ENCODE measurements around the gene CDH4. TPM values are rescaled to one million over a fixed set of nuclear protein-coding genes. Genes with fewer than 3 reads are reported as not detected.

The CDH4 gene
- total RNA-seq, 2 experiments from 2014 or later, result not detected

DNA sequence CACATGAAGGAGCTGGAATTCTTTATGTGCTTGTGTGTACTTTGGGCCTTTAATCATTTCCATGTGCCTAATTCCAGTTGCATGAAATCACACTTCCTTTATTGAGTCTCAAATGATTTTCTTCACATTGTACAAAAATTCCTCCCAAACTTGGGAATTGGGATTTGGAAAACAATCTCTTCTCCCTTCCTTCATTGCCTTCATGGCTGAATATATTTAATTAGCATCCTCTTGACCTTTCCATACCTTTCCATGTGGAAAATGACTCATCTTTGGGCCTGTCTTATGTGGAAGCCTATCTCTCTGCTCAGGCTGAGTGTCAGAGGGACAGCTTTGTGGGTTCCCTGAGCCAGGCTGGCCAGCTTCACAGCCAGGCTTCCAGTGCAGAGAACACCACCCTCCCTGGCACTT lies 33.0 kb upstream of the CDH4 start:
- no peaks in the 10 kb centered on the region for H3K9me2 ChIP-seq (ENCODE audit: insufficient read depth, low read length)
- no peak overlapping the region for H3K4me2 ChIP-seq (ENCODE audit: low read length)
- no peak overlapping the region for H3K4me3 ChIP-seq (ENCODE audit: low read depth, low read length, poor library complexity, severe bottlenecking)
- H3K4me1 ChIP-seq (ENCODE audit: insufficient read depth, low read length, poor library complexity, severe bottlenecking), result no peaks in the 10 kb centered on the region
- H4K20me1 ChIP-seq (ENCODE audit: insufficient read depth, low read length), result no peaks in the 10 kb centered on the region
- intact Hi-C loops (cut with micrococcal nuclease; ENCODE audit: unreplicated experiment), result no loop called here
- H3K9me3 ChIP-seq (ENCODE audit: low read length), result 0 out of 2 replicates have a peak, but pooled peaks cover 11% of the 10 kb centered on the region
- TF ChIP-seq, protein P1, sequence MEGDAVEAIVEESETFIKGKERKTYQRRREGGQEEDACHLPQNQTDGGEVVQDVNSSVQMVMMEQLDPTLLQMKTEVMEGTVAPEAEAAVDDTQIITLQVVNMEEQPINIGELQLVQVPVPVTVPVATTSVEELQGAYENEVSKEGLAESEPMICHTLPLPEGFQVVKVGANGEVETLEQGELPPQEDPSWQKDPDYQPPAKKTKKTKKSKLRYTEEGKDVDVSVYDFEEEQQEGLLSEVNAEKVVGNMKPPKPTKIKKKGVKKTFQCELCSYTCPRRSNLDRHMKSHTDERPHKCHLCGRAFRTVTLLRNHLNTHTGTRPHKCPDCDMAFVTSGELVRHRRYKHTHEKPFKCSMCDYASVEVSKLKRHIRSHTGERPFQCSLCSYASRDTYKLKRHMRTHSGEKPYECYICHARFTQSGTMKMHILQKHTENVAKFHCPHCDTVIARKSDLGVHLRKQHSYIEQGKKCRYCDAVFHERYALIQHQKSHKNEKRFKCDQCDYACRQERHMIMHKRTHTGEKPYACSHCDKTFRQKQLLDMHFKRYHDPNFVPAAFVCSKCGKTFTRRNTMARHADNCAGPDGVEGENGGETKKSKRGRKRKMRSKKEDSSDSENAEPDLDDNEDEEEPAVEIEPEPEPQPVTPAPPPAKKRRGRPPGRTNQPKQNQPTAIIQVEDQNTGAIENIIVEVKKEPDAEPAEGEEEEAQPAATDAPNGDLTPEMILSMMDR (conservative IDR thresholded peaks at IDR 0.05; ENCODE audit: low read length), result no peak
- TF ChIP-seq EZH2phosphoT487 (IDR thresholded peaks at IDR 0.05; ENCODE audit: borderline replicate concordance, low read depth, low read length), result no peak
- no peak overlapping the region for H3K27ac ChIP-seq (ENCODE audit: low read depth, low read length, poor library complexity, severe bottlenecking)
- H2AFZ ChIP-seq (ENCODE audit: low read length), result no peak overlapping the region
- DNase-seq (ENCODE audit: low spot score), result no peak
- no TSS peak for BruUV-seq (replicated peaks)
- POLR2A ChIA-PET, result no interaction called here
- CTCF ChIA-PET (ENCODE audit: unreplicated experiment), result no interaction called here
- no peaks in the 10 kb centered on the region for H3K36me3 ChIP-seq (ENCODE audit: insufficient read depth, low read length)
- no peaks in the 10 kb centered on the region for H3K79me2 ChIP-seq (ENCODE audit: insufficient read depth, low read depth, low read length)

DNA sequence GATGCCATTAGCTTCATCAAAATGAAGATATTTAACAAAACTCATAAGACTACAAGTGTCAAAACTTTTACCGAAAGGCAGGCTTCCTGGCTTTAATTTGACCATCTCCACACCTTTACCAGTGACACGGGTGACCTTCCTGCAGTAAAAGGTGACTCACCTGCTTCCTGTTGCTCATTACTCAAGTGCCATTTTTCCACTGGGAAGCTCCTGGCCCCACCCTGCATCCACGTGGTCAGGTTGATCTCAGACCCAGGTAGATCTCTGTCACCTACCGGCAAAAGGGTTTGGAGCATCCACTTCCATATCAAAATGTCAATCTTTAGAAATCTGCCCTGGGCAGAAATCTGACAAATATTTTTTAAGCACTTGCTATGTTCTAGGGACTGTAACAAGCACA lies 31.9 kb upstream of the CDH4 start:
- no peak overlapping the region for H3K4me3 ChIP-seq (ENCODE audit: low read depth, low read length, poor library complexity, severe bottlenecking)
- H3K4me1 ChIP-seq (ENCODE audit: insufficient read depth, low read length, poor library complexity, severe bottlenecking), result no peaks in the 10 kb centered on the region
- H3K27ac ChIP-seq (ENCODE audit: low read depth, low read length, poor library complexity, severe bottlenecking), result no peak overlapping the region
- intact Hi-C loops (cut with micrococcal nuclease; ENCODE audit: unreplicated experiment), result no loop called here
- ChIA-PET CTCF (ENCODE audit: unreplicated experiment) (no interaction called here), POLR2A (no interaction called here)
- no peak overlapping the region for H2AFZ ChIP-seq (ENCODE audit: low read length)
- H3K4me2 ChIP-seq (ENCODE audit: low read length), result no peak overlapping the region
- no peaks in the 10 kb centered on the region for H3K79me2 ChIP-seq (ENCODE audit: insufficient read depth, low read depth, low read length)
- DNase-seq (ENCODE audit: low spot score), result no peak
- no TSS peak for BruUV-seq (replicated peaks)
- 0 out of 2 replicates have a peak, but pooled peaks cover 11% of the 10 kb centered on the region for H3K9me3 ChIP-seq (ENCODE audit: low read length)
- H3K36me3 ChIP-seq (ENCODE audit: insufficient read depth, low read length), result no peaks in the 10 kb centered on the region
- TF ChIP-seq EZH2phosphoT487 (IDR thresholded peaks at IDR 0.05; ENCODE audit: borderline replicate concordance, low read depth, low read length), result no peak
- TF ChIP-seq, protein P1 (conservative IDR thresholded peaks at IDR 0.05; ENCODE audit: low read length), result no peak
- H4K20me1 ChIP-seq (ENCODE audit: insufficient read depth, low read length), result no peaks in the 10 kb centered on the region
- no peaks in the 10 kb centered on the region for H3K9me2 ChIP-seq (ENCODE audit: insufficient read depth, low read length)

DNA sequence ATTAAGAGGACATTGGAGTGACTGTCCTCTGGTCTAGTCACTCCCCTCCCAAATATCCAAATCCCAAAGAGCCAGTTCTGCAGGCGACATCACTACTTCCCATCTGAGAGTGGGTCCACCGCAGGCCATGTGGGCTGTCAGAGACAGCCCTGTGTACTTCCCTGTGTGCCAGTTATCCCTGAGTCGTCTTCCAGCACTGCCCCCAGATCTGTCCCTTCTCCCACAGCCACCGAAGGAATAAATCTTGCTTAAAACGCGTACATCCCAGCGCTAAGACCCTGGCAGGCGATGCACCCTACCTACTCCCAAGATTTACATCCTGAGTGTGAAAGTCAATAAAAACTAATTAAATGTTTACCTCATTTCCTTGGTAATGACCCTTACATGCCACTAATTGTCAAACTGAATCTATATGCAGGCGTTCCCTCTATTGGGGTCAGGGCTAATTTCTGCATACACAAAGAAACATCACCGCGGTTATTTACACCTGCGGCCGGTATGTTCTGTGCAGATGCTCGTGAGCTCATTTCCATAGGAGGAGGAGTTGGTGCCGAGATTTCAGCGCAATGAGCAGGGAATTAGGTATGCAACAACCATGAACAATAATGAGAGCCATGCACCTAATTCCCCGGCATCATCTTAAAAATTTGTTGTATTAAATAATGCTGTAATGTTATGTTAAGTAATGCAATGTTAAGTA lies 31.3 kb upstream of the CDH4 start:
- 0 out of 2 replicates have a peak, but pooled peaks cover 11% of the 10 kb centered on the region for H3K9me3 ChIP-seq (ENCODE audit: low read length)
- H3K79me2 ChIP-seq (ENCODE audit: insufficient read depth, low read depth, low read length), result no peaks in the 10 kb centered on the region
- H3K4me1 ChIP-seq (ENCODE audit: insufficient read depth, low read length, poor library complexity, severe bottlenecking), result no peaks in the 10 kb centered on the region
- TF ChIP-seq, protein P1 (conservative IDR thresholded peaks at IDR 0.05; ENCODE audit: low read length), result no peak
- TF ChIP-seq EZH2phosphoT487 (IDR thresholded peaks at IDR 0.05; ENCODE audit: borderline replicate concordance, low read depth, low read length), result no peak
- H2AFZ ChIP-seq (ENCODE audit: low read length), result no peak overlapping the region
- ChIA-PET POLR2A (no interaction called here), CTCF (ENCODE audit: unreplicated experiment) (no interaction called here)
- no peaks in the 10 kb centered on the region for H3K9me2 ChIP-seq (ENCODE audit: insufficient read depth, low read length)
- H3K4me3 ChIP-seq (ENCODE audit: low read depth, low read length, poor library complexity, severe bottlenecking), result no peak overlapping the region
- no TSS peak for BruUV-seq (replicated peaks)
- intact Hi-C loops (cut with micrococcal nuclease; ENCODE audit: unreplicated experiment), result no loop called here
- H3K4me2 ChIP-seq (ENCODE audit: low read length), result no peak overlapping the region
- DNase-seq (ENCODE audit: low spot score), result no peak
- no peaks in the 10 kb centered on the region for H3K36me3 ChIP-seq (ENCODE audit: insufficient read depth, low read length)
- H4K20me1 ChIP-seq (ENCODE audit: insufficient read depth, low read length), result no peaks in the 10 kb centered on the region
- no peak overlapping the region for H3K27ac ChIP-seq (ENCODE audit: low read depth, low read length, poor library complexity, severe bottlenecking)

Measured in OCI-LY7 (cell line).